HepG2 (cell line): ENCODE data around the gene RNF168. TPM values are rescaled to one million over a fixed set of nuclear protein-coding genes. Genes with fewer than 3 reads are reported as not detected.

Source experiments
- FOXA1 ChIP-seq, 2 experiments: fragments of 450-650 bp in 1 of 2; sonication (generic) in 1 of 2; formaldehyde crosslinking in 1 of 2; IDR thresholded peaks; 2 replicates each; pipeline versions ENCODE4 v1.4.0 to v1.6.1; 2016 to 2020; ENCODE audit warnings: missing genetic modification reagents in 1 of 2
- FOXM1 ChIP-seq: sonication (generic); formaldehyde crosslinking; IDR thresholded peaks from 2 replicates; pipeline ENCODE4 v1.5.0; 2020; ENCODE audit warnings: missing genetic modification reagents
- IRX3 ChIP-seq: sonication (generic); formaldehyde crosslinking; IDR thresholded peaks from 2 replicates; pipeline ENCODE4 v1.8.1; 2023; ENCODE audit warnings: mild to moderate bottlenecking, low read depth, missing genetic modification reagents, borderline replicate concordance
- ISX ChIP-seq: sonication (generic); formaldehyde crosslinking; conservative IDR thresholded peaks from 2 replicates; pipeline ENCODE4 v1.5.0; 2020; ENCODE audit warnings: missing genetic modification reagents
- KDM1A ChIP-seq: IDR thresholded peaks from 2 replicates; pipeline ENCODE4 v1.6.1; 2016; ENCODE audit warnings: missing compliant biosample characterization
- MED8 ChIP-seq: sonication (generic); formaldehyde crosslinking; IDR thresholded peaks from 2 replicates; pipeline ENCODE4 v1.8.1; 2023; ENCODE audit warnings: mild to moderate bottlenecking, missing genetic modification reagents; ENCODE audit not compliant: insufficient replicate concordance
- NFIB ChIP-seq: sonication (generic); formaldehyde crosslinking; IDR thresholded peaks from 2 replicates; pipeline ENCODE4 v1.9.0; 2021; ENCODE audit warnings: missing genetic modification reagents, mild to moderate bottlenecking, borderline replicate concordance
- PHF5A ChIP-seq: IDR thresholded peaks from one replicate; pipeline ENCODE4 v1.6.1; 2018; ENCODE audit warnings: low read depth, missing genetic modification reagents; ENCODE audit not compliant: unreplicated experiment
- PTBP1 ChIP-seq: fragments of 200-400 bp; formaldehyde crosslinking; IDR thresholded peaks from 2 replicates; pipeline ENCODE4 v1.6.1; 2018; ENCODE audit warnings: low read length, low read depth; ENCODE audit not compliant: poor library complexity, severe bottlenecking
- RXRA ChIP-seq: sonication (generic); formaldehyde crosslinking; IDR thresholded peaks from 2 replicates; pipeline ENCODE4 v1.5.1; 2020; ENCODE audit warnings: missing genetic modification reagents
- SAP130 ChIP-seq: IDR thresholded peaks from 2 replicates; pipeline ENCODE4 v1.6.1; 2016; ENCODE audit warnings: low read depth
- SIX1 ChIP-seq: sonication (generic); formaldehyde crosslinking; IDR thresholded peaks from 2 replicates; pipeline ENCODE4 v1.4.0; 2020; ENCODE audit warnings: missing genetic modification reagents, borderline replicate concordance
- SOX5 ChIP-seq: IDR thresholded peaks from 2 replicates; pipeline ENCODE4 v1.6.1; 2016; ENCODE audit warnings: borderline replicate concordance
- TCF7L2 ChIP-seq: IDR thresholded peaks from 2 replicates; pipeline ENCODE4 v1.6.1; 2011; ENCODE audit warnings: mild to moderate bottlenecking, low read depth, low read length, moderate library complexity
- TRIM24 ChIP-seq: sonication (generic); formaldehyde crosslinking; IDR thresholded peaks from 2 replicates; pipeline ENCODE4 v1.8.0; 2022; ENCODE audit warnings: mild to moderate bottlenecking, missing genetic modification reagents
- ZFP36 ChIP-seq: fragments of 150-350 bp; IDR thresholded peaks from 2 replicates; pipeline ENCODE4 v1.6.1; 2018; ENCODE audit warnings: borderline replicate concordance, low read length, low read depth; ENCODE audit not compliant: partially characterized antibody
- ZFYVE20 ChIP-seq: sonication (generic); formaldehyde crosslinking; IDR thresholded peaks from 2 replicates; pipeline ENCODE4 v1.8.0; 2023; ENCODE audit warnings: low read depth, mild to moderate bottlenecking, moderate library complexity, missing genetic modification reagents, borderline replicate concordance
- ZKSCAN1 ChIP-seq: fragments of 150-350 bp; IDR thresholded peaks from 2 replicates; pipeline ENCODE4 v1.6.1; 2014; ENCODE audit warnings: low read length
- ZNF713 ChIP-seq: sonication (generic); formaldehyde crosslinking; IDR thresholded peaks from 2 replicates; pipeline ENCODE4 v1.4.0; 2020; ENCODE audit warnings: mild to moderate bottlenecking, missing genetic modification reagents
- polyA plus RNA-seq, 8 experiments: library from polyadenylated mRNA; depleted of rRNA in 3 of 8; stranded (reverse) in 7 of 8; unstranded in 1 of 8; fragments of >200 nt; fragmentation: Illumina TruSeq in 4 of 8; extraction: Trizol in 4 of 8; gene quantifications; 2 replicates each; pipeline versions ENCODE4 v1.2.1 to v1.2.3, GENCODE V29; 2011 to 2016; ENCODE audit warnings: low read depth in 4 of 8, missing spikeins in 1 of 8, mixed read lengths in 1 of 8; ENCODE audit not compliant: insufficient read depth in 1 of 8
- total RNA-seq, 5 experiments: library from RNA; depleted of rRNA; stranded (reverse); fragments of >200 nt; fragmentation: Illumina TruSeq; extraction: Trizol; gene quantifications; 2 replicates each; pipeline ENCODE4 v1.2.3, GENCODE V29; 2016; ENCODE audit warnings: low read depth in 1 of 5
- TF ChIP-seq, protein P1 (sequence below): sonication (generic); formaldehyde crosslinking; IDR thresholded peaks from 2 replicates; pipeline ENCODE4 v1.4.0; 2020; ENCODE audit warnings: mild to moderate bottlenecking, missing genetic modification reagents
- TF ChIP-seq, protein P2 (sequence below): sonication (generic); formaldehyde crosslinking; IDR thresholded peaks from 2 replicates; pipeline ENCODE4 v1.8.0; 2022; ENCODE audit warnings: low read depth, missing genetic modification reagents
- TF ChIP-seq, protein P3 (sequence below): IDR thresholded peaks from 2 replicates; pipeline ENCODE4 v1.6.1; 2016

The RNF168 gene
- total and polyA plus RNA-seq, 2 of the 13 experiments (the other 11 are each of a cell fraction or from before 2014, with no cell fraction given), result 3.7 to 22.9 TPM

DNA sequence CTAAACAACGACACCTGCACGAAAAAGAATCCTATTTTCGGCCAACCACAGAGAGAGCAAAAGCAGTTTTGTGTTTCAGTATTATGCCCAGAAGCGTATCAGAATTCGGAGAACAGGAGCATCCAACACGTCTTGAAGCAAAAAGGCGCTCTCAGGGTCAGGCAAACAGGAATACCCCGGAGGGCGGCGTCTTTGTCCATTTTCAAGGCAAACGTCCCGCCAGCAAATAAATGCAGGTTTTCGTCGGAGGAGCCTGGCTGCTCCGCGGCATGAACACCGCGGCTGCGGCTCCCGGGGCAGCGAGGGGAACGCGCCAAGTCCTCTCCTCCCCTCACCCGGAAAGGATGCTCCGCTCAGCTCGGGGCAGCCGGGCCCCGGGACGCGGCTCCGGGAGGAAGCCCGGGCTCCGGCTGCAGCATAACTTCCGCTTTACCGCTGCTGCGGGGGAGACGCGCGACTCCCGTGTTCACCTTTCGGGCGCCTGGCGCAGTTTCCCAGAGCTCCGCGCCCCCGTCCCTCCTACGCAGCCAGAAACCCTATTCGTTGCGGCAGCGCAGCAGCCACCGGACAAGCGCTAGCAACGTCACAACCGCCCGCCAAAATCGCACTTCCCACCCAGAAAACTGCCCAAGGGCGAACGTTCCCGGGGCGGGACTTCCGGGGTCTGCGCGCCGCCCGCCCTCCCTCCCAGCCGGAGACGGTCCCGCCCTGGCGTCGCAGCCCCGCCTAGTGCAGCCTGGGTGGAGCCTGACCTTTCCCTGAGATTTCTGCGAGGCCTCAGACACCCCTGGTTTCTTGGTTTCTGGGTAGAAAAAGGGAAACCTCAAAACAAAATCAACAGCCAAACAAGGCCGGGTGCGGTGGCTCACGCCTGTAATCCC is at the start of gene RNF168 (continued):
- TF ChIP-seq, protein P1, sequence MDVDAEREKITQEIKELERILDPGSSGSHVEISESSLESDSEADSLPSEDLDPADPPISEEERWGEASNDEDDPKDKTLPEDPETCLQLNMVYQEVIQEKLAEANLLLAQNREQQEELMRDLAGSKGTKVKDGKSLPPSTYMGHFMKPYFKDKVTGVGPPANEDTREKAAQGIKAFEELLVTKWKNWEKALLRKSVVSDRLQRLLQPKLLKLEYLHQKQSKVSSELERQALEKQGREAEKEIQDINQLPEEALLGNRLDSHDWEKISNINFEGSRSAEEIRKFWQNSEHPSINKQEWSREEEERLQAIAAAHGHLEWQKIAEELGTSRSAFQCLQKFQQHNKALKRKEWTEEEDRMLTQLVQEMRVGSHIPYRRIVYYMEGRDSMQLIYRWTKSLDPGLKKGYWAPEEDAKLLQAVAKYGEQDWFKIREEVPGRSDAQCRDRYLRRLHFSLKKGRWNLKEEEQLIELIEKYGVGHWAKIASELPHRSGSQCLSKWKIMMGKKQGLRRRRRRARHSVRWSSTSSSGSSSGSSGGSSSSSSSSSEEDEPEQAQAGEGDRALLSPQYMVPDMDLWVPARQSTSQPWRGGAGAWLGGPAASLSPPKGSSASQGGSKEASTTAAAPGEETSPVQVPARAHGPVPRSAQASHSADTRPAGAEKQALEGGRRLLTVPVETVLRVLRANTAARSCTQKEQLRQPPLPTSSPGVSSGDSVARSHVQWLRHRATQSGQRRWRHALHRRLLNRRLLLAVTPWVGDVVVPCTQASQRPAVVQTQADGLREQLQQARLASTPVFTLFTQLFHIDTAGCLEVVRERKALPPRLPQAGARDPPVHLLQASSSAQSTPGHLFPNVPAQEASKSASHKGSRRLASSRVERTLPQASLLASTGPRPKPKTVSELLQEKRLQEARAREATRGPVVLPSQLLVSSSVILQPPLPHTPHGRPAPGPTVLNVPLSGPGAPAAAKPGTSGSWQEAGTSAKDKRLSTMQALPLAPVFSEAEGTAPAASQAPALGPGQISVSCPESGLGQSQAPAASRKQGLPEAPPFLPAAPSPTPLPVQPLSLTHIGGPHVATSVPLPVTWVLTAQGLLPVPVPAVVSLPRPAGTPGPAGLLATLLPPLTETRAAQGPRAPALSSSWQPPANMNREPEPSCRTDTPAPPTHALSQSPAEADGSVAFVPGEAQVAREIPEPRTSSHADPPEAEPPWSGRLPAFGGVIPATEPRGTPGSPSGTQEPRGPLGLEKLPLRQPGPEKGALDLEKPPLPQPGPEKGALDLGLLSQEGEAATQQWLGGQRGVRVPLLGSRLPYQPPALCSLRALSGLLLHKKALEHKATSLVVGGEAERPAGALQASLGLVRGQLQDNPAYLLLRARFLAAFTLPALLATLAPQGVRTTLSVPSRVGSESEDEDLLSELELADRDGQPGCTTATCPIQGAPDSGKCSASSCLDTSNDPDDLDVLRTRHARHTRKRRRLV (CRISPR knock-in tag), result peak; percentile 56; the same call in 1 of the 2 replicates
- no peak for TF ChIP-seq ZNF713 (CRISPR knock-in tag)
- TF ChIP-seq PTBP1, result peak; percentile 32
- TF ChIP-seq FOXA1 (IDR thresholded peaks at IDR 0.05), result no peak
- TF ChIP-seq FOXA1 (CRISPR knock-in tag; IDR thresholded peaks at IDR 0.05), result 0 out of 2 replicates have a peak, but pooled peaks have one; percentile 7
- TF ChIP-seq, protein P2, sequence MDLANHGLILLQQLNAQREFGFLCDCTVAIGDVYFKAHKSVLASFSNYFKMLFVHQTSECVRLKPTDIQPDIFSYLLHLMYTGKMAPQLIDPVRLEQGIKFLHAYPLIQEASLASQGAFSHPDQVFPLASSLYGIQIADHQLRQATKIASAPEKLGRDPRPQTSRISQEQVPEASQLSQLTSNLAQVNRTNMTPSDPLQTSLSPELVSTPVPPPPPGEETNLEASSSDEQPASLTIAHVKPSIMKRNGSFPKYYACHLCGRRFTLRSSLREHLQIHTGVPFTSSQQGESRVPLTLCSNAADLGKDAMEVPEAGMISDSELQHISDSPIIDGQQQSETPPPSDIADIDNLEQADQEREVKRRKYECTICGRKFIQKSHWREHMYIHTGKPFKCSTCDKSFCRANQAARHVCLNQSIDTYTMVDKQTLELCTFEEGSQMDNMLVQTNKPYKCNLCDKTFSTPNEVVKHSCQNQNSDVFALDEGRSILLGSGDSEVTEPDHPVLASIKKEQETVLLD (CRISPR knock-in tag), result peak; percentile 93
- no peak for TF ChIP-seq ZFP36
- peak; percentile 62 for TF ChIP-seq RXRA
- no peak for TF ChIP-seq TRIM24 (CRISPR knock-in tag)
- no peak for TF ChIP-seq TCF7L2
- TF ChIP-seq FOXM1 (CRISPR knock-in tag), result no peak
- TF ChIP-seq ISX (CRISPR knock-in tag), result no peak
- no peak for TF ChIP-seq NFIB (CRISPR knock-in tag)
- no peak for TF ChIP-seq KDM1A (CRISPR knock-in tag)
- no peak for TF ChIP-seq ZKSCAN1
- peak; percentile 64 for TF ChIP-seq MED8 (CRISPR knock-in tag)
- TF ChIP-seq SOX5 (CRISPR knock-in tag), result peak; percentile 54; the same call in 1 of the 2 replicates
- no peak for TF ChIP-seq PHF5A
- TF ChIP-seq SIX1 (CRISPR knock-in tag), result no peak
- TF ChIP-seq IRX3, result no peak; the same call in 1 of the 2 replicates
- TF ChIP-seq, protein P3, sequence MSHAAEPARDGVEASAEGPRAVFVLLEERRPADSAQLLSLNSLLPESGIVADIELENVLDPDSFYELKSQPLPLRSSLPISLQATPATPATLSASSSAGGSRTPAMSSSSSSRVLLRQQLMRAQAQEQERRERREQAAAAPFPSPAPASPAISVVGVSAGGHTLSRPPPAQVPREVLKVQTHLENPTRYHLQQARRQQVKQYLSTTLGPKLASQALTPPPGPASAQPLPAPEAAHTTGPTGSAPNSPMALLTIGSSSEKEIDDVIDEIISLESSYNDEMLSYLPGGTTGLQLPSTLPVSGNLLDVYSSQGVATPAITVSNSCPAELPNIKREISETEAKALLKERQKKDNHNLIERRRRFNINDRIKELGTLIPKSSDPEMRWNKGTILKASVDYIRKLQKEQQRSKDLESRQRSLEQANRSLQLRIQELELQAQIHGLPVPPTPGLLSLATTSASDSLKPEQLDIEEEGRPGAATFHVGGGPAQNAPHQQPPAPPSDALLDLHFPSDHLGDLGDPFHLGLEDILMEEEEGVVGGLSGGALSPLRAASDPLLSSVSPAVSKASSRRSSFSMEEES (CRISPR knock-in tag), result no peak; the same call in 1 of the 2 replicates
- peak; percentile 94 for TF ChIP-seq SAP130
- TF ChIP-seq ZFYVE20 (CRISPR knock-in tag), result no peak
